GM12892 (cell line): ENCODE results near the gene SHC3.

Source experiments
- POLR2A ChIP-seq: IDR thresholded peaks from 2 replicates; pipeline ENCODE4 v1.6.1; 2011; ENCODE audit warnings: low read depth, low read length, control low read depth
- POLR2AphosphoS5 ChIP-seq: IDR thresholded peaks from 2 replicates; pipeline ENCODE4 v1.6.1; 2011; ENCODE audit warnings: low read depth, low read length, control low read depth
- TAF1 ChIP-seq: IDR thresholded peaks from 2 replicates; pipeline ENCODE4 v1.6.1; 2011; ENCODE audit warnings: low read depth, mild to moderate bottlenecking, control low read depth, low read length, borderline replicate concordance

GRCh38 chr9:88985616-88986015 lies 193.0 kb downstream of the SHC3 start:
- TF ChIP-seq POLR2A (no peak), POLR2AphosphoS5 (no peak), TAF1 (no peak)
